ENCODE data around the gene MTMR3. TPM values are rescaled to one million over a fixed set of nuclear protein-coding genes. Genes with fewer than 3 reads are reported as not detected.

MTMR3 gene
- total and polyA plus RNA-seq, 2 of the 8 experiments (the other 6 are each of a cell fraction or from before 2014, with no cell fraction given) = 16.9 to 18.5 TPM

- TF ChIP-seq CHD1 (IDR thresholded peaks at IDR 0.05; ENCODE audit: low read depth, low read length) (no peak), KDM4A (IDR thresholded peaks at IDR 0.05; ENCODE audit: low read depth, low read length, severe bottlenecking) (no peak), EGR1 (IDR thresholded peaks at IDR 0.05; ENCODE audit: borderline replicate concordance, low read depth, low read length) (no peak)
- TF ChIP-seq, protein P1, sequence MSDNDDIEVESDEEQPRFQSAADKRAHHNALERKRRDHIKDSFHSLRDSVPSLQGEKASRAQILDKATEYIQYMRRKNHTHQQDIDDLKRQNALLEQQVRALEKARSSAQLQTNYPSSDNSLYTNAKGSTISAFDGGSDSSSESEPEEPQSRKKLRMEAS (IDR thresholded peaks at IDR 0.05) = no peak
These were observed 50.6 kb downstream of the MTMR3 start (continued) for GRCh38 chr22:29933619-29934018.
